HCT116 (cell line): ENCODE measurements around the gene INPP5D. TPM values are rescaled to one million over a fixed set of nuclear protein-coding genes. Genes with fewer than 3 reads are reported as not detected.

ENCODE experiments used
- ATAC-seq: fragments of 200-7000 bp; cut with Tn5 transposase; 2 replicates; pipeline ENCODE4 v1.9.1; 2020; ENCODE audit warnings: mild to moderate bottlenecking, moderate library complexity
- BruUV-seq: library from RNA; stranded (reverse); fragments of 400-500 nt; replicated peaks from 2 replicates; lab custom pipeline; 2021; lab: Mats Ljungman, UMichigan
- CTCF ChIA-PET: fragments of 300-600 bp; sonication (Branson Sonifier 250); formaldehyde crosslinking; loops from one replicate; lab custom pipeline; 2021; ENCODE audit warnings: antibody characterized with exemption; lab: Charles Lee
- POLR2A ChIA-PET: fragments of 300-600, 350-600 bp; sonication (Branson Sonifier 250); formaldehyde crosslinking; loops from one replicate; lab custom pipeline; 2021; ENCODE audit warnings: antibody characterized with exemption; lab: Charles Lee
- RAD21 ChIA-PET, 2 experiments: fragments of 300-600 bp; sonication (Branson Sonifier 250); formaldehyde crosslinking; loops; one replicate each; lab custom pipeline; 2023; ENCODE audit warnings: low total read pairs in 2 of 2; ENCODE audit not compliant: uncharacterized antibody in 2 of 2, unreplicated experiment in 2 of 2, low non-redundant PET in 1 of 2; lab: Charles Lee
- DNase-seq: peaks from one replicate; pipeline ENCODE4 v3.0.0-alpha.2; 2010; ENCODE audit warnings: low read depth, low spot score
- H2AFZ ChIP-seq: fragments of 200-600 bp; shearing (Covaris generic), sonication (generic); 2 replicates; pipeline ENCODE4 v1.6.1; 2017; ENCODE audit warnings: low read depth, mixed run types, mixed read lengths, antibody characterized with exemption, low read length; ENCODE audit not compliant: poor library complexity, severe bottlenecking
- H3K27ac ChIP-seq: 2 replicates; pipeline ENCODE4 v1.5.1; 2012; ENCODE audit warnings: low read depth, low read length
- H3K27me3 ChIP-seq: fragments of 200-600 bp; sonication (generic); 2 replicates; pipeline ENCODE4 v1.6.1; 2016; ENCODE audit warnings: mixed run types, low read length, mixed read lengths; ENCODE audit not compliant: insufficient read depth
- H3K36me3 ChIP-seq, 2 experiments: fragments of 200-500 bp in 1 of 2; fragments of 200-600 bp in 1 of 2; sonication (Bioruptor generic) in 1 of 2; sonication (generic) in 1 of 2; 2 replicates each; pipeline versions ENCODE4 v1.5.1 to v1.6.1; 2014 to 2016; ENCODE audit warnings: low read length in 2 of 2, inconsistent platforms in 1 of 2, mixed read lengths in 1 of 2, mixed run types in 1 of 2; ENCODE audit not compliant: insufficient read depth in 2 of 2, control insufficient read depth in 1 of 2
- H3K4me1 ChIP-seq, 2 experiments: fragments of 200-600 bp in 1 of 2; sonication (generic) in 1 of 2; 2 replicates each; pipeline versions ENCODE4 v1.5.1 to v1.6.1; 2012 to 2017; ENCODE audit warnings: low read length in 2 of 2, inconsistent platforms in 1 of 2, mild to moderate bottlenecking in 1 of 2, mixed read lengths in 1 of 2, mixed run types in 1 of 2, moderate library complexity in 1 of 2; ENCODE audit not compliant: insufficient read depth in 2 of 2, control insufficient read depth in 1 of 2
- H3K4me2 ChIP-seq: fragments of 200-600 bp; sonication (generic); 2 replicates; pipeline ENCODE4 v1.6.1; 2017; ENCODE audit warnings: mixed run types, low read length, mixed read lengths
- H3K4me3 ChIP-seq, 2 experiments: fragments of 200-600 bp in 1 of 2; sonication (generic) in 1 of 2; replicated peaks in 1 of 2; 2 replicates each; pipeline ENCODE4 v1.5.1; 2011 to 2016; ENCODE audit warnings: low read length in 2 of 2, control low read depth in 1 of 2, low read depth in 1 of 2, mild to moderate bottlenecking in 1 of 2, mixed read lengths in 1 of 2, mixed run types in 1 of 2
- H3K79me2 ChIP-seq: fragments of 200-600 bp; sonication (generic); 2 replicates; pipeline ENCODE4 v1.6.1; 2017; ENCODE audit warnings: mild to moderate bottlenecking, mixed run types, low read length, moderate library complexity, mixed read lengths; ENCODE audit not compliant: insufficient read depth
- H3K9ac ChIP-seq: fragments of 200-600 bp; sonication (generic); 2 replicates; pipeline ENCODE4 v1.6.1; 2016; ENCODE audit warnings: low read length, mixed read lengths
- H3K9me2 ChIP-seq: fragments of 200-600 bp; sonication (generic), shearing (Covaris generic); 2 replicates; pipeline ENCODE4 v1.6.1; 2017; ENCODE audit warnings: mixed run types, mild to moderate bottlenecking, moderate library complexity; ENCODE audit not compliant: insufficient read depth
- H3K9me3 ChIP-seq, 2 experiments: fragments of 200-500 bp in 1 of 2; fragments of 200-600 bp in 1 of 2; sonication (Bioruptor generic) in 1 of 2; sonication (generic) in 1 of 2; 2 replicates each; pipeline ENCODE4 v1.6.1; 2014 to 2017; ENCODE audit warnings: low read length in 2 of 2, mixed read lengths in 2 of 2, inconsistent platforms in 1 of 2, low read depth in 1 of 2, mild to moderate bottlenecking in 1 of 2, mixed run types in 1 of 2, moderate library complexity in 1 of 2; ENCODE audit not compliant: control insufficient read depth in 1 of 2, insufficient read depth in 1 of 2
- H4K20me1 ChIP-seq: fragments of 200-600 bp; sonication (generic), shearing (Covaris generic); 2 replicates; pipeline ENCODE4 v1.6.1; 2017; ENCODE audit warnings: mixed run types, mild to moderate bottlenecking, moderate library complexity; ENCODE audit not compliant: insufficient read depth
- CEBPB ChIP-seq: IDR thresholded peaks from 2 replicates; pipeline ENCODE4 v1.6.1; 2012; ENCODE audit warnings: low read depth
- CTCF ChIP-seq, 3 experiments: fragments of 200-600 bp in 1 of 3; sonication (generic) in 1 of 3; IDR thresholded peaks in 2 of 3; conservative IDR thresholded peaks in 1 of 3; 2 replicates each; pipeline ENCODE4 v1.5.1; 2012 to 2017; ENCODE audit warnings: low read depth in 2 of 3, low read length in 2 of 3, antibody characterized with exemption in 1 of 3, borderline replicate concordance in 1 of 3, control low read depth in 1 of 3, mild to moderate bottlenecking in 1 of 3, mixed read lengths in 1 of 3, mixed run types in 1 of 3, moderate library complexity in 1 of 3; ENCODE audit not compliant: insufficient read depth in 1 of 3
- POLR2AphosphoS5 ChIP-seq: IDR thresholded peaks from 2 replicates; pipeline ENCODE4 v1.6.1; 2011; ENCODE audit warnings: mild to moderate bottlenecking, low read depth, low read length, moderate library complexity
- REST ChIP-seq: IDR thresholded peaks from 2 replicates; pipeline ENCODE4 v1.6.1; 2012; ENCODE audit warnings: low read depth
- TCF7L2 ChIP-seq: IDR thresholded peaks from 2 replicates; pipeline ENCODE4 v1.7.0; 2011; ENCODE audit warnings: borderline replicate concordance, inconsistent platforms; ENCODE audit not compliant: insufficient read depth, insufficient read length; ENCODE audit errors: extremely low read depth
- YY1 ChIP-seq: IDR thresholded peaks from 2 replicates; pipeline ENCODE4 v1.6.1; 2011; ENCODE audit warnings: low read length, low read depth, moderate library complexity, mild to moderate bottlenecking; ENCODE audit not compliant: insufficient replicate concordance; ENCODE audit errors: extremely low read depth
- ZFX ChIP-seq: fragments of 450-650 bp; IDR thresholded peaks from 2 replicates; pipeline ENCODE4 v1.6.1; 2017
- intact Hi-C: fragments of 100-400 bp; cut with micrococcal nuclease; formaldehyde crosslinking; loops from 2 replicates; pipeline ENCODE4 v1.10.0; 2022
- total RNA-seq: library from RNA; stranded (reverse); gene quantifications from one replicate; pipeline ENCODE4 v1.2.1, GENCODE V29; 2021; ENCODE audit not compliant: unreplicated experiment
- TF ChIP-seq, protein P1 (sequence below): IDR thresholded peaks from 2 replicates; pipeline ENCODE4 v1.6.1; 2012

Gene INPP5D
- total RNA-seq, 1 experiment from 2014 or later = 1.8 TPM

DNA sequence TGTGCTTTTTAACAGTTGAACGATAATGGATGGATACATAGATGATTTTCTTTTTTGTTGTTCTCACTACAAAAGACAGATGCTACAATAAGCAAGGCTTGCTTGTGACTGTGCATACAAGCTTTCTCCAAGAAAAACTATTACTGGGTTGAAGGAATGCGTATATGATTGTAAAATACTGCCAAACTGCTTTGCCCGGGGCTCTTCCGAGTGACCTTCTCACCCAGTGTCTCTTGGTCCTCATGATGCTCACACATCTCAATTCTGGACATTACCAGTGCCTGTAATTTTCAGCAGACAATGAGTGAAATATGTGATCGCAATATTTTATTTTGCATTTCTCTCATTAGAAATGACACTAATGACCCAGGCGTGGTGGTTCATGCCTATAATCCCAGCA, 35.9 kb downstream of the INPP5D start:
- ChIA-PET RAD21 (no interaction called here), CTCF (interaction anchor here (0.7 kb wide), 1 partner anchor 33 kb away, joined by 3 read pairs; no protein-coding TSS in a partner anchor), POLR2A (no interaction called here)
- TF ChIP-seq CEBPB (no peak), TCF7L2 (no peak), CTCF (IDR thresholded peaks at IDR 0.05 in 2 of 3, conservative IDR thresholded peaks at IDR 0.05 in 1 of 3; ENCODE audit: borderline replicate concordance in 1 of 3, insufficient read depth in 1 of 3, low read depth in 2 of 3, low read length in 2 of 3) (no peak), YY1 (no peak), ZFX (no peak), REST (no peak), POLR2AphosphoS5 (no peak)
- TF ChIP-seq, protein P1, sequence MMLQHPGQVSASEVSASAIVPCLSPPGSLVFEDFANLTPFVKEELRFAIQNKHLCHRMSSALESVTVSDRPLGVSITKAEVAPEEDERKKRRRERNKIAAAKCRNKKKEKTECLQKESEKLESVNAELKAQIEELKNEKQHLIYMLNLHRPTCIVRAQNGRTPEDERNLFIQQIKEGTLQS = no peak
- no TSS peak for BruUV-seq
- Histone ChIP-seq H4K20me1 (no peaks in the 10 kb centered on the region), H2AFZ (no peak overlapping the region), H3K9me3 (no peaks in the 10 kb centered on the region), H3K4me3 (no peak overlapping the region), H3K79me2 (no peaks in the 10 kb centered on the region), H3K4me1 (peaks cover 0 to 3% of the 10 kb centered on the region in 2 experiments; a peak in 2 of 4 replicates), H3K9me2 (no peaks in the 10 kb centered on the region), H3K36me3 (no peaks in the 10 kb centered on the region), H3K4me2 (no peak overlapping the region), H3K9ac (no peak overlapping the region), H3K27ac (no peak overlapping the region), H3K27me3 (no peaks in the 10 kb centered on the region)
- intact Hi-C loops = no loop called here
- DNase-seq (no peak), ATAC-seq (no peak)
